Kidney (tissue), 14 donors: ENCODE measurements around the gene SF3A2. TPM values are rescaled to one million over a fixed set of nuclear protein-coding genes. Genes with fewer than 3 reads are reported as not detected.

Experiments
- DNase-seq, 5 donors: peaks; one replicate each; pipeline ENCODE4 v3.0.0-alpha.2; 2013 to 2020
- FAIRE-seq: peaks from 2 replicates; lab custom pipeline; 2012; peaks lifted over from hg19 to GRCh38; lab: Jason Lieb, UNC
- H3K27ac ChIP-seq, 2 donors: one replicate each; pipeline ENCODE4 v1.7.0; 2013; ENCODE audit warnings: low read depth in 2 of 2, low read length in 2 of 2, inconsistent platforms in 1 of 2
- H3K27me3 ChIP-seq: one replicate; pipeline ENCODE4 v1.7.1; 2013; ENCODE audit warnings: low read length, inconsistent platforms; ENCODE audit not compliant: control insufficient read depth, insufficient read depth
- H3K36me3 ChIP-seq, 3 donors: one replicate each; pipeline versions ENCODE4 v1.7.0 to v1.7.1; 2013; ENCODE audit warnings: low read length in 3 of 3, control low read depth in 1 of 3, inconsistent platforms in 1 of 3; ENCODE audit not compliant: insufficient read depth in 3 of 3, control insufficient read depth in 2 of 3
- H3K4me1 ChIP-seq, 3 donors: one replicate each; pipeline versions ENCODE4 v1.7.0 to v1.7.1; 2013; ENCODE audit warnings: low read length in 3 of 3, inconsistent platforms in 1 of 3, low read depth in 1 of 3; ENCODE audit not compliant: control insufficient read depth in 2 of 3, insufficient read depth in 2 of 3
- H3K4me3 ChIP-seq, 3 donors: one replicate each; pipeline versions ENCODE4 v1.7.0 to v1.8.1; 2013; ENCODE audit warnings: low read length in 3 of 3, control low read depth in 1 of 3, inconsistent platforms in 1 of 3
- H3K9ac ChIP-seq, 3 donors: one replicate each; pipeline versions ENCODE4 v1.7.0 to v1.7.1; 2013; ENCODE audit warnings: low read length in 3 of 3, control low read depth in 1 of 3, inconsistent platforms in 1 of 3
- H3K9me3 ChIP-seq, 3 donors: one replicate each; pipeline versions ENCODE4 v1.7.0 to v1.7.1; 2013; ENCODE audit warnings: low read length in 3 of 3, control low read depth in 1 of 3, inconsistent platforms in 1 of 3; ENCODE audit not compliant: control insufficient read depth in 2 of 3, insufficient read depth in 1 of 3
- intact Hi-C: fragments of 100-400 bp; cut with DNase I; formaldehyde crosslinking; loops from one replicate; pipeline ENCODE4 v1.11.1; 2022
- polyA plus RNA-seq: library from polyadenylated mRNA; stranded (reverse); fragments of 350-450 nt; fragmentation: Illumina TruSeq; extraction: RNeasy Lipid Tissue Mini Kit (QIAGEN cat#74804); gene quantifications from one replicate; pipeline ENCODE4 v1.2.3, GENCODE V29; 2014; ENCODE audit warnings: low read depth, low replicate concordance; ENCODE audit not compliant: insufficient read depth
- total RNA-seq: library from RNA; stranded (reverse); fragmentation: NEBNext Ultra II Directional; extraction: Animal tissue kit (Norgen Biotek cat#: 25700); gene quantifications from one replicate; pipeline ENCODE4 v1.2.1, GENCODE V29; 2021
- TF ChIP-seq, protein P1 (sequence below): IDR thresholded peaks from 3 replicates; pipeline ENCODE4 v1.5.1; 2012; ENCODE audit warnings: mild to moderate bottlenecking, moderate library complexity, borderline replicate concordance; ENCODE audit not compliant: insufficient read depth; ENCODE audit errors: extremely low read depth
- donor health status: control.
- donor health status: control.
- donor health status: control.
- donor health status: control.
- donor health status: control.
- donor health status: DM: yes; HTN: yes; CAD: no.
- donor health status: Normal renal cell carcinoma (clear cell type).

SF3A2 gene
- total and polyA plus RNA-seq, 2 donors from 2014 or later: 25.7 to 64.1 TPM

DNA sequence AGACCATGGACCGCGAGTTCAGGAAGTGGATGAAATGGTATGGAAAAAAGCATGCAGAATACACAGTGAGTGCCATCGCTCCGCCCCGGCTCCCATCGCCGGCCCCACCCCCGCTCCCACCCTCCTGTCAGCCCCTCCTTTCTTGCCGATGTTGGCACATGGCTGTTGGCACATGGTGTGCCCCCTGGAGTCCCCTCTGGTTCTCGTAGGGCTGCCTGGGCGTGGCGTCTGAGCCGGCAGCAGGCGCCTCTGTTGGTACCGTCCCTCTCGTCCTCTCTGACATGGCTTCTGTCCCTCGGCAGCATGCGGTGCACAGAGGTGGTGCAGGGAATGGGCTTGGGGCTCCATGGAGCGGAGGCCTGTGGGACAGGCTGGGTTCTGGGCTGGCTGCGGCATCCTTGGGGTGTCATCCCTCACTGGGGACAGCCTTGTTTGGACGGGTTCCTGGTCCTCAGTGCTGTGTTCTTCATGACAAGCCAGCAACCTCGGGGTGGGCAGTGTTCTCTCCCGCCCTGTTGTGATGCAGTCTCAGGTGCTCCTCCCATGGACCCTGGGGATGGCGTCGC lies 42.0 kb upstream of the SF3A2 start:
- TF ChIP-seq, protein P1, sequence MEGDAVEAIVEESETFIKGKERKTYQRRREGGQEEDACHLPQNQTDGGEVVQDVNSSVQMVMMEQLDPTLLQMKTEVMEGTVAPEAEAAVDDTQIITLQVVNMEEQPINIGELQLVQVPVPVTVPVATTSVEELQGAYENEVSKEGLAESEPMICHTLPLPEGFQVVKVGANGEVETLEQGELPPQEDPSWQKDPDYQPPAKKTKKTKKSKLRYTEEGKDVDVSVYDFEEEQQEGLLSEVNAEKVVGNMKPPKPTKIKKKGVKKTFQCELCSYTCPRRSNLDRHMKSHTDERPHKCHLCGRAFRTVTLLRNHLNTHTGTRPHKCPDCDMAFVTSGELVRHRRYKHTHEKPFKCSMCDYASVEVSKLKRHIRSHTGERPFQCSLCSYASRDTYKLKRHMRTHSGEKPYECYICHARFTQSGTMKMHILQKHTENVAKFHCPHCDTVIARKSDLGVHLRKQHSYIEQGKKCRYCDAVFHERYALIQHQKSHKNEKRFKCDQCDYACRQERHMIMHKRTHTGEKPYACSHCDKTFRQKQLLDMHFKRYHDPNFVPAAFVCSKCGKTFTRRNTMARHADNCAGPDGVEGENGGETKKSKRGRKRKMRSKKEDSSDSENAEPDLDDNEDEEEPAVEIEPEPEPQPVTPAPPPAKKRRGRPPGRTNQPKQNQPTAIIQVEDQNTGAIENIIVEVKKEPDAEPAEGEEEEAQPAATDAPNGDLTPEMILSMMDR: no peak
- DNase-seq (no peak), FAIRE-seq (no peak)
- H3K4me1 ChIP-seq: no peaks in the 10 kb centered on the region
- no peak overlapping the region for H3K9ac ChIP-seq
- no peaks in the 10 kb centered on the region for H3K27me3 ChIP-seq
- H3K36me3 ChIP-seq: peaks cover 0 to 24% (median 13%) of the 10 kb centered on the region in 3 donors
- intact Hi-C loops: no loop called here
- no peaks in the 10 kb centered on the region for H3K9me3 ChIP-seq
- no peak overlapping the region for H3K27ac ChIP-seq
- no peak overlapping the region for H3K4me3 ChIP-seq

GRCh38 chr19:2195361-2195760 lies 41.3 kb upstream of the SF3A2 start:
- FAIRE-seq: no peak
- DNase-seq: no peak
- Histone ChIP-seq H3K4me3 (no peak overlapping the region), H3K27me3 (no peaks in the 10 kb centered on the region), H3K36me3 (peaks cover 0 to 24% (median 13%) of the 10 kb centered on the region in 3 donors), H3K4me1 (no peaks in the 10 kb centered on the region), H3K9ac (no peak overlapping the region), H3K9me3 (no peaks in the 10 kb centered on the region), H3K27ac (no peak overlapping the region)
- intact Hi-C loops: no loop called here
- TF ChIP-seq, protein P1: no peak

DNA sequence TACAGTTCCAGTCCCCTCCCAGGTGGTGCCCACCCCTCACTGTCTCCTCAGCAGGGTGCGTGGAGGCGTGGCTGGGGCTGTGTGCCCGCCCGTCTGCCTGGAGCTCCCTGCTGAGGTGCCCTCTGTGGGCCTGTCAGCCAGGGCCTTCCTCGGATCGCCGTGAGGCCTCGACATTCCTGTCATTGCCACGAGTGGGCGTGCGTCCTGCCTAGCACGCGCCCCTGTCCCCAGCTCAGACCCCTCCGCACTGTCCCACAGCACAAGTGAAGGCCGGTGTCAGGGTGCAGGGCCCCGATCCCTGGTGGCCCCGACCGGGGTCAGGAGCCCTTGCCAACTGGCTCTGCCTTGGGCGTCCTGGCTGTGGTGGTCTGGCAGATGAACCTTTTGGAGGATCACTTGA lies 40.7 kb upstream of the SF3A2 start:
- peaks cover 0 to 24% (median 13%) of the 10 kb centered on the region in 3 donors for H3K36me3 ChIP-seq
- FAIRE-seq: no peak

More for the DNA sequence above, 40.7 kb upstream of the SF3A2 start:
- Histone ChIP-seq H3K27me3 (no peaks in the 10 kb centered on the region), H3K9me3 (no peaks in the 10 kb centered on the region), H3K4me3 (no peak overlapping the region), H3K4me1 (no peaks in the 10 kb centered on the region), H3K27ac (no peak overlapping the region), H3K9ac (no peak overlapping the region)
- intact Hi-C loops: no loop called here
- TF ChIP-seq, protein P1: no peak
- DNase-seq: no peak
